GM10847 (cell line): ENCODE measurements around the gene CORO2B.

ENCODE experiments used
- POLR2A ChIP-seq: IDR thresholded peaks from 2 replicates; pipeline ENCODE4 v1.6.1; 2011; ENCODE audit not compliant: insufficient read length; ENCODE audit errors: extremely low read depth

Gene CORO2B

DNA sequence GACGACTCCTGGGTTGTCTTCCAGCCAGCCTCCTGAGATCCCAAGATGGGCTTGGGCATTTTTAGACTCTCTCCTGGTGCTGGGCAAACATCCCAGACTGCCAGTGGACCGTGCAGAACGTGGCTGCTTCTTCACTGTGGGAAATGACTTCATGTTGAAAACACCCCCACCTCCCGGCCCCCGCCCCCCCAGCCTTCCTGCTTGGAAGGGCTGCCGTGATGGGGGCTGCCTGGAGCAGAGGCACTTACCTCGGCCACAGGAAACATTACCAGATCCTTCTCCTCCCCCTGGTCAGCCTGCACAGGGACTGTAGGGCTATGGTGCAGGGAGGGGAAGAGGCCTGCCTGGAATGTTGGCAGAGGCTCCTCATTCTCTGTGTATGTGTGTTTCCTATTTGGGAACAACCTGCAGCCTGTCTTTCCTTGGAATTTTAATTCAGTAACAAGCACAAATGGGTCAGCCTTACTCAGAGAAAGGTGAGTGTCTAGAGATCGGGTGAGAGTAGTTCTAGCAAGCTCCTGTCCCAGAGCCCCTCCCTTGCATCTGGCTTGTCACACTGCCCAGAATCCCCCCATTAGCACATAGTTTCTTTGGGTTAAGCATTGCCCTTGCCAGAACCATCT is 151.1 kb downstream of the CORO2B start:
- TF ChIP-seq POLR2A = no peak

DNA sequence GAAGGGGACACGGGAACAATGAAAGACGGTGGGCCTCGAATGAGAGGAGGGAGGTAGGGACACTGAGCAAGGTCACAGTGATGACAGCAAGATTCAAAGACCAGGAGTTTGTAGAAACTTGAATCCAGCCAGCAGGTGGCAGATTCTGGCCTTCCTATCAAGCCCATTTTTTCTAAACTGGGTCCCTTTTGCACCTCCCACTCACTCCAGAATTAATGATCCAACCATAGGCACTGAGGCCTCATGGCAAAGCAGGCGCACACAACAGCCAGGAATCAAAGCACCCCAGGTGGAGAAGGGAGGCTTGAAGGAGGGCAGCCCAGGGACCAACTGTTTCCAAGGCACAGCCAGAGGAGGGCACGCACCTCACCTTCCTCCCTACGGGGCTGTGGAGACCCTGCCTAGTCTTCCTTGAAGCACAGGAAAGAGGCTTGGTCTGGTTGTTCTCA is 151.7 kb downstream of the CORO2B start:
- TF ChIP-seq POLR2A = no peak

DNA sequence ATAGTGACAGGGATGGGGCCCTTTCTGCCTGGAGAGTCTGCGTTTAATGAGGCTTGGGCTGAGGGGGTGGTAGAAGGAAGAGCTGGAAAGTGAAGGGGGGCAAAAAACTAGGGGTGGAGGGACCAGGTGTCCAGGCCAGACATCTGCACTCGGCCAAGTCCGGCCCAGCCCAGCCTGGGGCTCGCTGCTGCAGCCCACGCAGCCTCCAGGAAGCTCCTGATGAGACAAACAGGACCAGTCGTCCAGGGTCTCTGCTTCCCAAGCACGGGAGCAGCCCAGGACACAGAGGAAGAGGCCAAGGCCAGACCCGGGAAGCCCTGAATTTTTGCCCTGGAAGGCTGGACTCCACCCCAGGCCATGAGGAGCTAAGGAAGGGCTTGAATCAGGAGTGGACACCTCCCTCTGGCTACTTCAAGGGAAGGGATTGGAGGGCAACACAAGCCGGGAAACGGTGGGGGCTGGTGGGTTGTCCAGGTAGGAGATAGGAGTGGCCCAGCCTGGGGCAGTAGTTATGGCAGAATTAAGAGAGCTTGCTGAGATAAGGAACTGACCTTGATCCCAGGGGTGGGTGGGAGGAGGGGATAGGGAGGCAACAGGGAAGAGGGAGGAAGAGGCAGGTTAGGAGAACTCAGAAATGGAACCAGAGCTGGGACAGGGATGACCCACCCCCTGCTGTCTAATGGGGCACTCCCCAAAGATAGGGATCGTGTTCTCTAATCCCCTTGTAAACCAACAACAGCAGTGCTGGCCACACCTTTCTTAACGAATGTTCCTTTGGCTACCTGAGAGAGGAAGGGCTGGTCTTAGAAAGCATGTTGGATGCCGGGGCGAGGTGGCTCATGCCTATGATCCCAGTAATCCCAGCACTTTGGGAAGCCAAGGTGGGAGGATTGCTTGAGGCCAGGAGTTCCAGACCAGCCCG is 152.4 kb downstream of the CORO2B start:
- TF ChIP-seq POLR2A = no peak

DNA sequence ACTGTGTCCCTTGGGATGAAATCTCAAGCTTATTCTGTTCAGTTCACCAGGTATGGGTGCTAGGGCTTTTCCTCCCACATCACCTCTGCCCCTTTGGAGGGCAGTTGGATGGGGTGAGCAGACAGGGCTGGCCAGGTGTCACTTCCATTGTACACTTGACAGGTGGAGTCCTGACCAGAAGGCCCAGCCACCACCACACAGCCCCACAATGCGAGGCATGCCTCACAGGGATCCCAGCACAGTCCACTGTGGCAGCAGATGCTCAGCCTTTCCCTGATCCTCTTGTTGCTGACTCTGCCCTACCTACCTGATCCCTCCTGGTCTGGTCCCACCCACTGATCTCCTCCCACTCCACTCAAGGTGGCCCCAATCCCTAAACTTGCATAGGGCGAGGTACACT is 153.7 kb downstream of the CORO2B start:
- no peak for TF ChIP-seq POLR2A

DNA sequence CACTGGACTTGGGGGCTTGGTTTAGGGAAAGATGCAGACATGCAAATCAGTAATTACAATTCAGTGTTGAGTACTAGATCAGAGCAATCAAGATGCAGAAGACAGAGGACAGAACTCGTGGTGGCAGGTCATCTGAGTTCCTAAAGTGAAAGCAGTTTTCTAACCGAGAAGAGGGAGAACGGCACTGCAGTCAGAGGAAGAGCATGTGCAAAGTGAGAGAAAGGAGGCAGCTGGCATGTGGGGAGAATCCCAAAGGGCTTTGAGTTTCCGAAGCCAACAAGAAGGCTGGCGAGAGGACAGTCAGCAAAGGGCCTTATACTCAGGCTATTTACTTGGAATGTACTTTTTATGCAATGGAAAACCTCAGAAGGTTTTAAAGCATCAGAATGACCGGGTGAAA is 154.9 kb downstream of the CORO2B start:
- no peak for TF ChIP-seq POLR2A

DNA sequence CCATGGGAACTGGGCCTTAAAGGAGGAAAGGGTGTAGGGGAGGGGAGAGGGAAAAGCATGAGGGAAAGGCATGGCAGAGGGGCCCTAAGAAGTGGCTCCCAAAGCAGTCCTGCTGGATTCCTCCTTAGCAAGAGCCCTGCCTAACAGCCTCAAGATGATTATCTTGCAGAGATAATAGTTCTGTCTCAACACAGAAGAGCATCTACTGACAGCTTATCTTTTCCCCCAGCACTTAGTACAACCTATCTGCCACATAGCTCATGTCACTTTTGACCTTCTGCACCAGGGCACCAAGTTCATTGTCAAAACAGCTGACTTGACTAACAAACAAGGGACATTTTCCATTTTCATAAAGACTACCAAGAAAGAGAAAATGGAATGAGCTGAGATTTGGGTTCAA is 155.6 kb downstream of the CORO2B start:
- no peak for TF ChIP-seq POLR2A

DNA sequence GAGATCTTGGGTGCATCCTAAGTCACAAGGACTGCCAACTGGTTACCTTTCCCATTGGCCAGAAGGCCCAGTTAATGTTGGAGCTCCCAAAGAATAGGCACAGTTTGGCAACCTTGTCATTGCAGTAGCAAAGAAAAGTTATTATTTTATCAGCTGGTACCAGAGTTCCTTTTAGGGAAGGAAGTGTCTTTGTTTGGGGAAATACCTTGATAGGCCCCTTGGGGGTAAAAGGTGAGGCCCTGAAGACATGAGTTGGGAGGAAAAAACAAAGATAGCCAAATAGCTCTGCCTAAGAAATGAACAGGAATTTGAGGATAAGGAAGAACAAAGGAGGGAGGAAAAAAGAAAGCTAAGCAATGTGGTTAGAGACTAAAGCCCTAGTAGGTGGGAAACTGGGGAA is 156.1 kb downstream of the CORO2B start:
- TF ChIP-seq POLR2A = no peak

DNA sequence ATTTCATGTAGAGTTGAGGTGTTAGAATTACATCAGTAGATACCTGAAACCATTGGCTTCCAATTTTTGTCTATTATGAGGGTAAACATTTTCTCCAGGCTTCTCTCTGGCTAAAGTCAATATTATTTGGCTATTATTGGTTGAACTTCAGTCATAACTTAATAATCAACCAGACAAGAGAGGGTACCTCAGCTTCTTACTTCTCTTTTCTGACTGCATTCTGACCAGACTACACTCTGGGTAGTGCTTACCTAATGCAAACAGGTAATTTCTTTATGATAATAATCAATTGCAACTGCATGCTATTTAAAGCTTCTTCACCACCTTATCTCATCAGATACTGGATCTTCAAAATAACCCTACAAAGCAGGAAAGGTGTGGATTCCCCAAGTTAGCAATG is 156.8 kb downstream of the CORO2B start:
- no peak for TF ChIP-seq POLR2A

DNA sequence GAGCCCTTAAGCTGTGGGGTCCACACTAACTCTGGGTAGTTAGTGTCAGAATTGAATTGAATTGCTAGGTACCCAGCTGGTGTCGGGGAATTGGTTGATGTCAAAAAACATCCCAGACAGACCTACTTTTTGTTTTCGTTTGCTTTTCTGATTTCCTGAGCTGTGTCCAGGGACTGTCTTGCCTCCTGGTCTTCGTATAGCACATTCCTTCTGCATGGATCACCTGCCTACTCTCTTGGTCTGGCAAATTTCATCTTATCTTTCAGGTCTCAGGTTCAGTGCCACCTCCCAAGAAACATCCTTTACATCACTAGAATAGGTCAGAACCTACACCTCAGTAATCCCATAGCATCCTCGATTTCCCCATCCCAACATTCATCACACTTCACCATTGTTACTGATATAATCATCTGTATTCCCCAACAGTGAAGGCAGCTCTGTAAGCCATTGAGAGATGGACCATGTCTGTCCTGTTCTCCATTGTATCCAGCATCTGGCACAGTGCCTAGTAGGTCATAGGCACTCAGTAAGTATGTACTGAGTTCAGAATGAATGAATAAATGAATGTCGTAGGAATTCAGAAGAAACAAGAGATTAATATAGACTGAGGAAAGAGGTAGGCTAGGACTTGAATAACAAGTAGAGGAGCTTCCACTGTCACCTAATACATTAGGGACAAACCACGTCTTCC is 160.7 kb downstream of the CORO2B start:
- TF ChIP-seq POLR2A = no peak

DNA sequence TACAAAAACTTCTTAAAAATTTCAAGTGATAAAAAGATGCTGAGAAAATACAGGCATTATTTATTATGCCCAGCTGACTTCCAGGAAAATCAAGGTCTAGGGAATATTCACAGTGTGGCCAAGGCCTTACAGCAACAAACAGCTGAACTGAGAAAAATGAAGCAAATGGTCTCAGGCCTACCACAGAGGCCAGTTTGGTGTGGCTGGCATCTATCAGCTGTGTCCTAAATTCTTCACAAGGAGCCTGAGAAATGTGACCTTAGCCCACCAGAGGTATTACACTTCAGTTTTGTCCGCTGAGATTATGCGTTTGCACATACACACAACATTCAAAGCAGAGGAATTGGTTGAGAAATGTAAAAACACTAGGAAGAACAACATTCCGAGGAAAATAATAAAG is 164.5 kb downstream of the CORO2B start:
- TF ChIP-seq POLR2A = no peak

DNA sequence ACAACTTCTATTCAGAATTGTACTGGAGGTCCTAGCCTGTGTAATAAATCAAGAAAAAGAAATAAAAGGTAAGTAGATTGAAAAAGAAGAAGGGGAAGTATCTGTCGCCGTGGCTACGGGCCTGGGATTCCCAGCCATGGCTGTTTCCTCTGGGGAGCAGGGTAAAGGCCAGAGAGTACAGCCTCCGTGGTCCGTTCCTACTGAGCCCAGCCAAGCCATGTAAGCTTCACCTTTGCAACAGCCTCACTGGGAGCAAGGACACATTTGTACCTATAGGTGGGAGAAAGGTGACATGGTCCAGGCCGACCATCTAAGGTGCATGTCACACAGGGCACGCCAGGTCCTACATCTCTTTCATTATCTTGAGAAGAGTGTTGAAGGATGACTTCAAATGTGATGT is 170.6 kb downstream of the CORO2B start:
- TF ChIP-seq POLR2A = no peak

DNA sequence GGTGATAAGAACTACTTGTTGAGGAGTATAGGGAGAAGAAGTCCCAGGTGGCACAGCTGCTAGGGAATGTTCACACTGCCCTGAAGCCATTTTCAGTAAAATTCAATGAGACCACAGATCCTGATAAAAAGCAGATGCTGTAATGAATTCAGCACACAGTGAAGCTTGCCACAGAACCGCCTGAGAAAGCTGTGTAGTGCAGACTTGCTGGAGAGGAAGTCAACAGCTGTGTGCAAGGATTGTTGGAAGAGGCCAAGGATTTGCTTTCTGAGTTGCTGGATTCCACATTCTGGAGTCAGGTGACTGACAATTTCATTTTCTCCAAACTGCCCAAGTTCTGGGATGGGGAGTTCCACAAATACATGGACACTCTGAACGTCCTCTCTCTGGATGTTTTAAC is 171.0 kb downstream of the CORO2B start:
- TF ChIP-seq POLR2A = no peak

DNA sequence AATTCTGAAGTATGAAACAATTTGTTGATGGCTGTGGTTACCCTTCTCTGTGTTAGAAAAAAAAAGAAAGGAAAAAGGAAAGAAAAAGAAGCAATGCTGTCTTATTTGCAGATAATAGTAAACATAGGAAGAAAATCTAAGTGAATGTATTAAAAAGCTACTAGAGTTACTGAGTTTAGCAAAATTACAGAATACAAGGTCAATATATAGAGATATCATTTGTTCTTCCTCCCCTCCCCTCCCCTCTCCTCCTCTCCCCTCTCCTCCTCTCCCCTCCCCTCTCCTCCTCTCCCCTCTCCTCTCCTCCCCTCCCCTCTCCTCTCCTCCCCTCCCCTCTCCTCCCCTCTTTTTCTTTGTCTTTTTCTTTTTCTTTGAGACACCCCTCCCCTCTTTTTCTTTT is 172.8 kb downstream of the CORO2B start:
- TF ChIP-seq POLR2A = no peak

DNA sequence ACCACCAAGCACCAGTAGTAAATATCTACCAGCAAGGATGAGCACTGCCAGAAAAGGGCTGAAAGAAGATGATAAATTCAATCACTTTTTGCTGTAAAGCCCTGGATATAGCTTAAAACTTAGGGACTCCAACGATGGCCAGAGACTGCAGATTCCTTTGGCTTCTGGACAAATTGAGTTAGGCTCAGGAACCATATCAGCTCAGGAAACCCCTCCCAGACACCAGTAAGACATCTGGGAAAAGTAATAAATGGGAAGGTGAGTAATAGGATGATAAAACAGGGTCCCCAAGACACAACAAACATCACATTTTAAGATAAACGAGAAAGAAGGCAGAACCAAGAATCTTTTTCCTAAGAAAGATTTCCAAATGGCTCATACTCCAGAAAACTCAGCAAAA is 176.9 kb downstream of the CORO2B start:
- TF ChIP-seq POLR2A = no peak

DNA sequence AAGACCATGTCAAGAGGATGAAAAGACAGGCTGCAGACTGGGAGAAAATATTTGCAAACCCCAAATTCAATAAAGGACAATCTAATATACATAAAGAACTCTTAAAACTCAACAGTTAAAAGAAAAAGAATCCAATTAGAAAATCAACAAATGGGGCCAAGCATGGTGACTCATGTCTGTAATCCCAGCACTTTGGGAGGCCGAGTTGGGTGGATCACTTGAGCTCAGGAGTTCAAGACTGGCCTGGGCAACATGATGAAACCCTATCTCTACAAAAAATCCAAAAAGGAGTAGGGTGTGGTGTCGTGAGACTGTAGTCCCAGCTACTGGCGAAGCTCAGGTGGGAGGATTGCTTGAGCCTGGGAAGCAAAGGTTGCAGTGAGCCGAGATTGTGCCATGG is 184.3 kb downstream of the CORO2B start:
- no peak for TF ChIP-seq POLR2A

DNA sequence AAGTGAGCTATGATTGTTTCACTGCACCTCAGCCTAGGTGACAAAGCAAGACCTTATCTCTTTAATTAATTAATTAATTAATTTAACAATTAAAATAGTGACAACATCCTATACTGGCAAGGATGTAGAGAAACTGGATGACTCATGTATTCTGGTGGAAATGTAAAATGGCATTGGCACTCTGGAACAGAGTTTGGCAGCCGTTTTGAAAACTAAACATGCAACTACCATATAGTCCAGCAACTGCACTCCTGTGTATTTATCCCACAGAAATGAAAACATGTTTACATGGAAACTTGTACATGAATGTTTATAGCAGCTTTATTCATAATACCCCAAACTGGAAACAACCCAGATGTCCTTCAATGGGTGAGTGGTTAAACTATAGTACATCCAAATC is 185.3 kb downstream of the CORO2B start:
- TF ChIP-seq POLR2A = no peak
